Panc1 (cell line): ENCODE data around the gene NR2F1. TPM values are rescaled to one million over a fixed set of nuclear protein-coding genes. Genes with fewer than 3 reads are reported as not detected.

Source experiments
- ATAC-seq: fragments of 200-7000 bp; cut with Tn5 transposase; 2 replicates; pipeline ENCODE4 v1.9.1; 2020; ENCODE audit warnings: mild to moderate bottlenecking, moderate library complexity
- BruUV-seq: library from RNA; stranded (reverse); fragments of 400-500 nt; replicated peaks from 2 replicates; lab custom pipeline; 2021; lab: Mats Ljungman, UMichigan
- CTCF ChIA-PET: fragments of 300-600 bp; sonication (Branson Sonifier 250); formaldehyde crosslinking; loops from one replicate; lab custom pipeline; 2022; ENCODE audit warnings: antibody characterized with exemption; lab: Charles Lee
- POLR2A ChIA-PET: fragments of 300-600 bp; sonication (Branson Sonifier 250); formaldehyde crosslinking; loops from one replicate; lab custom pipeline; 2022; ENCODE audit warnings: antibody characterized with exemption; lab: Charles Lee
- DNase-seq: peaks from one replicate; pipeline ENCODE4 v3.0.0-alpha.2; 2010; ENCODE audit warnings: low read depth, low spot score
- H3K27ac ChIP-seq: 2 replicates; pipeline ENCODE4 v1.5.1; 2011; ENCODE audit warnings: mild to moderate bottlenecking, low read length, inconsistent platforms
- H3K27me3 ChIP-seq: fragments of 200-500 bp; sonication (Bioruptor generic); 2 replicates; pipeline ENCODE4 v1.6.0; 2014; ENCODE audit warnings: low read length, inconsistent platforms; ENCODE audit not compliant: control insufficient read depth, insufficient read depth
- H3K36me3 ChIP-seq: fragments of 200-500 bp; sonication (Bioruptor generic); 2 replicates; pipeline ENCODE4 v1.5.1; 2014; ENCODE audit warnings: inconsistent platforms, mild to moderate bottlenecking, low read length, moderate library complexity; ENCODE audit not compliant: control insufficient read depth, insufficient read depth
- H3K4me1 ChIP-seq: 2 replicates; pipeline ENCODE4 v1.5.1; 2011; ENCODE audit warnings: inconsistent platforms, mild to moderate bottlenecking, low read length, moderate library complexity; ENCODE audit not compliant: control insufficient read depth, insufficient read depth
- H3K4me3 ChIP-seq, 2 experiments: 2 replicates each; pipeline ENCODE4 v1.5.1; 2011 to 2012; ENCODE audit warnings: low read depth in 2 of 2, low read length in 2 of 2, mild to moderate bottlenecking in 2 of 2, inconsistent platforms in 1 of 2, moderate library complexity in 1 of 2
- H3K9me3 ChIP-seq: fragments of 200-500 bp; sonication (Bioruptor generic); 2 replicates; pipeline ENCODE4 v1.5.1; 2014; ENCODE audit warnings: low read depth, mild to moderate bottlenecking, inconsistent platforms, low read length, moderate library complexity; ENCODE audit not compliant: control insufficient read depth, insufficient read depth
- CTCF ChIP-seq: fragments of 450-650 bp; IDR thresholded peaks from 2 replicates; pipeline ENCODE4 v1.5.1; 2017; ENCODE audit warnings: mild to moderate bottlenecking
- POLR2AphosphoS5 ChIP-seq: IDR thresholded peaks from 2 replicates; pipeline ENCODE4 v1.6.1; 2012; ENCODE audit warnings: mild to moderate bottlenecking, low read depth, low read length, moderate library complexity
- REST ChIP-seq, 2 experiments: IDR thresholded peaks; 2 replicates each; pipeline ENCODE4 v1.6.1; 2011 to 2012; ENCODE audit warnings: low read depth in 2 of 2, control low read depth in 1 of 2, low read length in 1 of 2, mild to moderate bottlenecking in 1 of 2, moderate library complexity in 1 of 2; ENCODE audit not compliant: insufficient read depth in 1 of 2
- SIN3A ChIP-seq: IDR thresholded peaks from 2 replicates; pipeline ENCODE4 v1.6.1; 2012; ENCODE audit warnings: low read depth, mild to moderate bottlenecking, low read length, moderate library complexity, borderline replicate concordance; ENCODE audit not compliant: insufficient read depth
- TCF7L2 ChIP-seq: IDR thresholded peaks from 2 replicates; pipeline ENCODE4 v1.6.1; 2011; ENCODE audit warnings: mild to moderate bottlenecking, low read depth, low read length, inconsistent platforms
- in situ Hi-C: cut with HindIII; loops from 2 replicates; pipeline ENCODE4 v1.10.0; 2016; ENCODE audit warnings: low sequenced_read_pairs, low pct_unique_long_range_greater_than_20kb
- intact Hi-C: fragments of 100-400 bp; cut with micrococcal nuclease; formaldehyde crosslinking; loops from one replicate; pipeline ENCODE4 v1.10.0; 2022; ENCODE audit not compliant: unreplicated experiment
- total RNA-seq: library from RNA; stranded (reverse); gene quantifications from one replicate; pipeline ENCODE4 v1.2.1, GENCODE V29; 2021; ENCODE audit not compliant: unreplicated experiment

The NR2F1 gene
- total RNA-seq, 1 experiment from 2014 or later = 49.5 TPM

- Histone ChIP-seq H3K4me1 (peaks cover 35% of the 10 kb centered on the region), H3K27ac (peak overlapping the region; percentile 54; the same call in 1 of the 2 replicates), H3K36me3 (no peaks in the 10 kb centered on the region), H3K4me3 (no peak overlapping the region), H3K27me3 (no peaks in the 10 kb centered on the region), H3K9me3 (peaks cover 9% of the 10 kb centered on the region; the same call in 1 of the 2 replicates)
- in situ Hi-C loops (no loop called here), intact Hi-C loops (loop anchor here (5.0 kb wide), 1 partner anchor 322 kb away; no protein-coding TSS in a partner anchor)
- ChIA-PET POLR2A (no interaction called here), CTCF (no interaction called here)
- ATAC-seq (no peak), DNase-seq (no peak)
- TF ChIP-seq SIN3A (no peak), TCF7L2 (no peak), CTCF (no peak), REST (IDR thresholded peaks at IDR 0.05; ENCODE audit: insufficient read depth in 1 of 2, low read depth in 2 of 2, low read length in 1 of 2) (no peak), POLR2AphosphoS5 (no peak)
- BruUV-seq = no TSS peak
Measured at GRCh38 chr5:93574491-93575305, 8.3 kb upstream of the NR2F1 start.

GRCh38 chr5:93575461-93576414 lies 7.3 kb upstream of the NR2F1 start:
- peaks cover 2% of the 10 kb centered on the region; the same call in 1 of the 2 replicates for H3K36me3 ChIP-seq
- ATAC-seq = no peak
- in situ Hi-C loops (no loop called here), intact Hi-C loops (loop anchor here (5.0 kb wide), 1 partner anchor 323 kb away; no protein-coding TSS in a partner anchor)
- no peak overlapping the region for H3K4me3 ChIP-seq
- H3K9me3 ChIP-seq = peaks cover 9% of the 10 kb centered on the region; the same call in 1 of the 2 replicates
- no TSS peak for BruUV-seq
- peaks cover 35% of the 10 kb centered on the region for H3K4me1 ChIP-seq
- TF ChIP-seq POLR2AphosphoS5 = no peak
- no peak for TF ChIP-seq TCF7L2
- no peak for TF ChIP-seq REST (IDR thresholded peaks at IDR 0.05; ENCODE audit: insufficient read depth in 1 of 2, low read depth in 2 of 2, low read length in 1 of 2)
- no peak for TF ChIP-seq CTCF
- no peak for TF ChIP-seq SIN3A
- CTCF ChIA-PET = no interaction called here
- no peaks in the 10 kb centered on the region for H3K27me3 ChIP-seq
- DNase-seq = no peak
- POLR2A ChIA-PET = no interaction called here
- H3K27ac ChIP-seq = peak overlapping the region; percentile 94; the same call in 1 of the 2 replicates
